ENCODE measurements around the gene CAMP.

DNA sequence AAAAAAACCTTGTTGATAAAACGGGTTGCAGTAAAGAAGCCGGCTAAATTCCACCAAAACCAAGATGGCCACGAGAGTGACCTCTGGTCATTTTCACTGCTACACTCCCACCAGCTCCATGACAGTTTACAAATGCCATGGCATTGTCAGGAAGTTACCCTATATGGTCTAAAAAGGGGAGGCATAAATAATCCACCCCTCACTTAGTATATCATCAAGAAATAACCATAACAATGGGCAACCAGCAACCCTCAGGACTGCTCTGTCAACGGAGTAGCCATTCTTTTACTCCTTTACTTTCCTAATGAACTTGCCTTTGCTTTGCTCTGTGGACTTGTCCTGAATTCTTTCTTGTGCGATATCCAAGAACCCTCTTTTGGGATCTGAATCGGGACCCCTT, 20.7 kb upstream of the CAMP start:
- TF ChIP-seq, protein P1, sequence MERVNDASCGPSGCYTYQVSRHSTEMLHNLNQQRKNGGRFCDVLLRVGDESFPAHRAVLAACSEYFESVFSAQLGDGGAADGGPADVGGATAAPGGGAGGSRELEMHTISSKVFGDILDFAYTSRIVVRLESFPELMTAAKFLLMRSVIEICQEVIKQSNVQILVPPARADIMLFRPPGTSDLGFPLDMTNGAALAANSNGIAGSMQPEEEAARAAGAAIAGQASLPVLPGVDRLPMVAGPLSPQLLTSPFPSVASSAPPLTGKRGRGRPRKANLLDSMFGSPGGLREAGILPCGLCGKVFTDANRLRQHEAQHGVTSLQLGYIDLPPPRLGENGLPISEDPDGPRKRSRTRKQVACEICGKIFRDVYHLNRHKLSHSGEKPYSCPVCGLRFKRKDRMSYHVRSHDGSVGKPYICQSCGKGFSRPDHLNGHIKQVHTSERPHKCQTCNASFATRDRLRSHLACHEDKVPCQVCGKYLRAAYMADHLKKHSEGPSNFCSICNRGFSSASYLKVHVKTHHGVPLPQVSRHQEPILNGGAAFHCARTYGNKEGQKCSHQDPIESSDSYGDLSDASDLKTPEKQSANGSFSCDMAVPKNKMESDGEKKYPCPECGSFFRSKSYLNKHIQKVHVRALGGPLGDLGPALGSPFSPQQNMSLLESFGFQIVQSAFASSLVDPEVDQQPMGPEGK (CRISPR knock-in tag; IDR thresholded peaks at IDR 0.05; ENCODE audit: borderline replicate concordance) = no peak
- no peak for TF ChIP-seq ZNF565 (CRISPR knock-in tag; conservative IDR thresholded peaks at IDR 0.05; ENCODE audit: low read depth)
- no peak for TF ChIP-seq ARNTL (CRISPR knock-in tag; IDR thresholded peaks at IDR 0.05; ENCODE audit: borderline replicate concordance, low read depth)
- TF ChIP-seq, protein P2, sequence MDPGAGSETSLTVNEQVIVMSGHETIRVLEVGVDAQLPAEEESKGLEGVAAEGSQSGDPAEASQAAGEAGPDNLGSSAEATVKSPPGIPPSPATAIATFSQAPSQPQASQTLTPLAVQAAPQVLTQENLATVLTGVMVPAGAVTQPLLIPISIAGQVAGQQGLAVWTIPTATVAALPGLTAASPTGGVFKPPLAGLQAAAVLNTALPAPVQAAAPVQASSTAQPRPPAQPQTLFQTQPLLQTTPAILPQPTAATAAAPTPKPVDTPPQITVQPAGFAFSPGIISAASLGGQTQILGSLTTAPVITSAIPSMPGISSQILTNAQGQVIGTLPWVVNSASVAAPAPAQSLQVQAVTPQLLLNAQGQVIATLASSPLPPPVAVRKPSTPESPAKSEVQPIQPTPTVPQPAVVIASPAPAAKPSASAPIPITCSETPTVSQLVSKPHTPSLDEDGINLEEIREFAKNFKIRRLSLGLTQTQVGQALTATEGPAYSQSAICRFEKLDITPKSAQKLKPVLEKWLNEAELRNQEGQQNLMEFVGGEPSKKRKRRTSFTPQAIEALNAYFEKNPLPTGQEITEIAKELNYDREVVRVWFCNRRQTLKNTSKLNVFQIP (CRISPR knock-in tag; IDR thresholded peaks at IDR 0.05; ENCODE audit: borderline replicate concordance, low read depth) = no peak
- no peak for TF ChIP-seq RARB (CRISPR knock-in tag; IDR thresholded peaks at IDR 0.05)
- TF ChIP-seq TCF4 (CRISPR knock-in tag; IDR thresholded peaks at IDR 0.05; ENCODE audit: borderline replicate concordance) = no peak
- no peak for TF ChIP-seq BACH2 (CRISPR knock-in tag; IDR thresholded peaks at IDR 0.05; ENCODE audit: borderline replicate concordance)
